HG03045 (cell line): ENCODE measurements around the gene VWA2.

Experiments used
- ATAC-seq: cut with Tn5 transposase; IDR thresholded peaks from one replicate; pipeline ENCODE4 v1.9.1; 2021; ENCODE audit warnings: mild to moderate bottlenecking, moderate library complexity; ENCODE audit not compliant: unreplicated experiment

VWA2 gene

GRCh38 chr10:114245121-114245791, 6.2 kb downstream of the VWA2 start:
- no peak for ATAC-seq

- ATAC-seq, result no peak
These were observed 7.7 kb downstream of the VWA2 start for GRCh38 chr10:114246679-114247305.

- no peak for ATAC-seq
These were observed 11.2 kb downstream of the VWA2 start for GRCh38 chr10:114250236-114250635.

GRCh38 chr10:114250716-114251115, 11.7 kb downstream of the VWA2 start:
- ATAC-seq, result no peak

- ATAC-seq, result no peak
These were observed 13.0 kb downstream of the VWA2 start for GRCh38 chr10:114252092-114252491.

GRCh38 chr10:114252883-114253282, 13.8 kb downstream of the VWA2 start:
- ATAC-seq, result no peak

GRCh38 chr10:114255227-114255626, 16.2 kb downstream of the VWA2 start:
- no peak for ATAC-seq

- no peak for ATAC-seq
These were observed 17.1 kb downstream of the VWA2 start for GRCh38 chr10:114256008-114256765.

GRCh38 chr10:114256822-114257221, 17.8 kb downstream of the VWA2 start:
- no peak for ATAC-seq

GRCh38 chr10:114257498-114257897, 18.4 kb downstream of the VWA2 start:
- no peak for ATAC-seq

GRCh38 chr10:114258274-114258840, 19.3 kb downstream of the VWA2 start:
- no peak for ATAC-seq

- no peak for ATAC-seq
These were observed 20.8 kb downstream of the VWA2 start for GRCh38 chr10:114259824-114260223.

GRCh38 chr10:114260366-114260765, 21.3 kb downstream of the VWA2 start:
- ATAC-seq, result no peak

GRCh38 chr10:114261076-114261475, 22.0 kb downstream of the VWA2 start:
- ATAC-seq, result no peak

- ATAC-seq, result no peak
These were observed 23.4 kb downstream of the VWA2 start for GRCh38 chr10:114262496-114262895.

GRCh38 chr10:114265392-114266053, 26.5 kb downstream of the VWA2 start:
- no peak for ATAC-seq

GRCh38 chr10:114266521-114266920, 27.5 kb downstream of the VWA2 start:
- ATAC-seq, result no peak

- ATAC-seq, result no peak
These were observed 32.2 kb downstream of the VWA2 start for GRCh38 chr10:114271075-114271778.

GRCh38 chr10:114271779-114272167, 32.7 kb downstream of the VWA2 start:
- no peak for ATAC-seq

- no peak for ATAC-seq
These were observed 33.6 kb downstream of the VWA2 start for GRCh38 chr10:114272696-114273095.

GRCh38 chr10:114273910-114274309, 34.9 kb downstream of the VWA2 start:
- no peak for ATAC-seq
